ENCODE results near the gene TNFAIP8L3.
"Not testable (repeated sequence)": the region's sequence is repeated elsewhere in the genome, so short reads cannot be mapped to it uniquely, and the experiment has no call there.

The TNFAIP8L3 gene

GRCh38 chr15:51094606-51095569 lies at the start of gene TNFAIP8L3:
TNFAIP8L3 (minus strand) TSS chr15:51094906; CDS start chr15:51094595, 311 bp downstream.
- no peak for DNase-seq (ENCODE audit: low read depth)

DNA sequence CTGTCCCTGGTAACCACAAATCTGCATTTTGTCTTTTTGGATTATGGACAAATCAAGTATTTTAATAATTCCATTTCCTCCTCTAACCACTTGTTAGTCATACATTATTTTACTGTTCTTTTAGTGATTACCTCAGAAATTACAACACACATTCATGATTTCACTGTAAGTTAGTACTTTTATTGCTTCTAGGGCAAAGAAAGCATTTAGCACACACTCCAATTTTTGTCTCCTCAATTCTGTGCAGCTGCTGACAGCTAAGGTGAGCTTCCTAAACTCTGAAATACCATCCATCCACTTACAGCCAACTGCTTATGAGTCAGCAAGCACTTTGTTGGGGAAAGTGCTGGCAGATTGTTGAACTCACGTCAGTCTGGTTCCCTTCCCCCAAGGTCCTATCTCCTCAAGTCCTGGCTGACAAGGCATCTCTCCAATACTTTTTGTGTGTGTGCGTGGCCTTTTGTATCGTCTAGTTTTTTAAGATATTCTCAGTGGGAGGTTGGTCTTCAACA lies 49.4 kb upstream of the TNFAIP8L3 start:
- peak; percentile 52 for DNase-seq (ENCODE audit: low read depth)

- not testable (repeated sequence) for DNase-seq (ENCODE audit: low read depth)
These were observed 45.6 kb upstream of the TNFAIP8L3 start for GRCh38 chr15:51140347-51140746.

GRCh38 chr15:51139091-51139490 lies 44.4 kb upstream of the TNFAIP8L3 start:
- DNase-seq (ENCODE audit: low read depth): no peak

GRCh38 chr15:51137880-51138430 lies 43.2 kb upstream of the TNFAIP8L3 start:
- DNase-seq (ENCODE audit: low read depth): no peak

GRCh38 chr15:51137024-51137423 lies 42.3 kb upstream of the TNFAIP8L3 start:
- DNase-seq (ENCODE audit: low read depth): no peak

DNA sequence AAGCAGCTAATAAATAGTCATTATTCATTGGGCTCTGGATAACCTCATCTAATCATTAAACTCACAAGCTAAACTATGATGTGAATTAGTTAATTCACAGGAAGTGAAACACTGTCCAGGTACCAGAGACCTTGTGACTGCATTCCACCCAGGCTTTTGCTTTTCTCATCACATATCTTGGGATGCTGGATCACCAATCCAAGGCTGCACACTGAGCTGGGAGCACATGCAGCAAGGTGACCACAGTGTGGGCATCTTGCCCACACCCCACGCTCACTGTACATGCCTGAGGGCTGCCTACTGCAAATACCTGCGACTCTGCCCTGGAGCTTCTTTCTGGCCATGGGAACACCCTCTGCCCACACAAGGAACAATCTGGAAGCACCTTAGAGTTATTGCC lies 40.6 kb upstream of the TNFAIP8L3 start:
- no peak for DNase-seq (ENCODE audit: low read depth)

- DNase-seq (ENCODE audit: low read depth): no peak
These were observed 39.9 kb upstream of the TNFAIP8L3 start for GRCh38 chr15:51134416-51135199.

DNA sequence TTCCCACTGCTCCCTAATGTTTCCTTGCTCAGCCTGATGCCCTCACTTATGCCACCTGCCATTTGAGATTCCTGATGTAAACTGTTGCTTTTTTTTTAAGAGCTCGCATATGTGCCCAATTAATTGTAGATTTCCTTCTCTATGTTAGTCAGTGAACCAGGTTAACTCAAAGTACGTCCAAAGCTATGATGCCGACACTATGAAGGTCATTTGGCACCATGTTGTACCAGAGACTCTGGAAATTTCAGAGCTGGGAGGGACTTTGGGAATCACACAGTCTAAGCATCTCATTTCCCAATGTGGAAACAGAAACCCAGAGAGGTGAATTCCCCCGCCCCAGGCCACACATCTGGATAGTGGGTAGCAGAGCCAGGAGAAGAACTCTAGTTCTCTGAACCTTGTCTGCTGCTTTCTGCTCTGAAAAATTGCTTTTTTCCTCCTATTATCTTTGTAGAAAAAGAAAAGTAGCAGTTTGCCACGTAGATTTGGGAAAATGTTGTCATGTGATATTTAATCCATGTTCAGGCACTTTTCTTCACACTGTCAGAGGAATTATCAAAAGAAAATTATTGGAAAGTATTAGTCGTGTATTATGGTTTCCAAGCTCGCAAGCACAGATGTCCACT lies 38.5 kb upstream of the TNFAIP8L3 start:
- DNase-seq (ENCODE audit: low read depth): no peak

- DNase-seq (ENCODE audit: low read depth): peak; percentile 86
These were observed 37.9 kb upstream of the TNFAIP8L3 start for GRCh38 chr15:51132384-51133139.

DNA sequence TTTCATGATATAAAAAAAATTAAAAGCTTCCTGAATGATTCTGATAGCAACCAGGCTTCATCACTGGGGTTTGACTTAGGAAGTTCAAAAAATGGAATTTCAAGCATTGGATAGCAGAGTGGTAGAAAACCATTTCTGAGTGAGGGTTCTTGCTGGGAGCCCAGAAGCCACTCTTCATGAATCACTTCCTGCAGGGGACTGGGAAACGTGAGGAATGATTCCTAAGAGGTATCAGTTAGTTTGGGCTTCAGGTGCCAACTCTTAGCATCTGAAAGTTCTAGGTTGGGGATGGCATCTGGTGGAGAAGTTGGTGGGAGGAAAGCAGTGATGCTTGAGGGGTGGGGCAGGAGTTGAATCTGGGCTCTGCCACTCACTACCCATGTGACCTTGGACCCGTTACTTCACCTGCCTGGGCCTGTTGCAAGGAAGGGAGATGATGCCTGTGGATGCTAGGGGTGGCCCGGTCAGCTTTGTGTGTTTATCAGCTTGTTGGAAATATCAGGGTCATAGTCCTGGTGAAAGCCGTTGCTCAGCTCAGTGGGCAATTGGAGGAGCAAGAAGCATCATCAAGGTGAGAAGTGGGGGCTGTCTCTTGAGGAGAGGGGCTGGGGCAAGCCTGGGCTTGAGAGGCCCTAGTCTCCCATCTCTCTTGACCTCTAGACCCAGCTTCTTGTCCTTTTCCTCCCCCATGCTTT lies 37.0 kb upstream of the TNFAIP8L3 start:
- DNase-seq (ENCODE audit: low read depth): no peak

DNA sequence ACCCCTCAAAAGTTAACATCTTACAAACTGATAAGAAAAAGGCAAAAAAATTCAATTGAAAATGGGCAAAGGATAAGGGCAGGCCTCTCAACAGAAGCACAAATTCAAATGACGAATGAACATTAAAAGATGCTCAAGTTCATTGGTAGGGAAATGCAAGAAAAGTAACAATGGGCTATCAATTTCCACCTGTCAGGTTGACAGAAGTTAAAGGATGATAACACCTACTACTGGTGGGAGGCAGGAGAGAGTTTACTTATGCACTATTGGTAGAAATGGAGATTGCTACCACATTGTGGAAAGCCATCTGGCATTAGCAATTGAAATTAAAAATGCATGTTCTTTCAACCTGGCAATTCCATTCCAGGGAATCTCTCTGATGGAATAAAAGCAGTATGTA lies 35.6 kb upstream of the TNFAIP8L3 start:
- DNase-seq (ENCODE audit: low read depth): no peak

DNA sequence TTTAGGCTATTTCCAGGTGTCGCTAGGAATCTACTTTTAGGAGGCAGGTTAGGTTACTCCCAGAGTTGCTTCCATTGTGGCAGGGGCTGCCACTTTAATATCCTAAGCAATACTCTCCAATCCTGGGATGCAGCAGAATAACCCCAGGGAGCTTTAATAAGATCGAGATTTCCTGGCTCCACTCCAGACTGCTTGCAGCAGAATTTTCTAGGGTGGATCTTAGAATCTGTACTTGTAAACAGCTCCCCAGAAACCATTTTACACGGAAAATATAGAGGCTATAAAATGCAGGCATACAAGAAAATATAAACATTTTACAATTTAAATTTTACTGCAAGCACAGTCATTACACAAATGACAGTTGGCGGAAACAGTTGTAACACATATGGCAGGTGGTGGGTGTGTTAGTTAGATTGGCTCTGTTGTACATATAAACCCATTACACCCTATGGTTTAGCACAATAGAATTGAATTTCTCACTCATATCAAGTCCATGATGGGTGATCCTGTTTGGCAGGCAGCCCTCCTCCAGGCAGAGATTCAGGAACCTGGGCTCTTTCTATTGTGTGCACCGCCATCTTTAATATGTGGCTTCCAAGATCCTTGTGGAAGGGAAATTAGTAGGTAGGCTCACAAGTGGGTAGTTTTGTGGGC lies 35.0 kb upstream of the TNFAIP8L3 start:
- no peak for DNase-seq (ENCODE audit: low read depth)

DNA sequence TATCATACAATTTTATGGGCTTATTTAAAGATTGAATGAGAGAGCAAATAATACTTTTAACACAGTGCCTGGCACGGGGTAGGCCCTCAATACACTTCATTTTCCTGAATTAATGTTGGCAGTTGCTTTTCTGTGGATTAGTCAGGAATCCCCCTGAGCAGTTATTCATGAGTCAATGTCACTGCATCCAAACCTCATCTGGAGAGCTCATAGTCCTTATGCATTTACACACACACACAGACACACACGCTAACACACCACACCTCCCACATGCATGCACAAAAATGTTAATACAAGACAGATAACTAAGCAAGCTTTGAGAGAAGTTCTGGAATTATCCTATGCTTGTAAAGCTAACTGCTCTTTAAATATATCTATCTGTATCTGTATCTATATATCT lies 34.0 kb upstream of the TNFAIP8L3 start:
- DNase-seq (ENCODE audit: low read depth): no peak

DNA sequence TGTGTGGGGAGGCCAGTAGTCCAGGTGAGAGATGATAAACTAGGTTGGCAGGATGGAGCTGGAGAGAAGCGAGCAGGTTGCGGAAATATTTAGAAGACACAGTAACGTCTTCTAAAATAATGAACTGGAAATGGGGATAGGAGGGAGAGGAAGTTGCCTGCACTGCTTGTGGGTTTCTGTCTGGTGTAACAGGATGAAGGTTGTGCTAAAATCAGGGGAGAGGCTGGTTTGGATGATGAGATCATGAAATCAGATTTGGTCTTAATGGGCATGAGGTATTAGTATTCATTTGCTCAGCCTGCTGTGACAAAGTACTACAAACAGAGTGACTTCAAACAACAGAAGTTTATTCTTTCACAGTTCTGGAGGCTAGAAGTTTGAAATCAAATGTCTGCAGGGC lies 32.1 kb upstream of the TNFAIP8L3 start:
- no peak for DNase-seq (ENCODE audit: low read depth)

DNA sequence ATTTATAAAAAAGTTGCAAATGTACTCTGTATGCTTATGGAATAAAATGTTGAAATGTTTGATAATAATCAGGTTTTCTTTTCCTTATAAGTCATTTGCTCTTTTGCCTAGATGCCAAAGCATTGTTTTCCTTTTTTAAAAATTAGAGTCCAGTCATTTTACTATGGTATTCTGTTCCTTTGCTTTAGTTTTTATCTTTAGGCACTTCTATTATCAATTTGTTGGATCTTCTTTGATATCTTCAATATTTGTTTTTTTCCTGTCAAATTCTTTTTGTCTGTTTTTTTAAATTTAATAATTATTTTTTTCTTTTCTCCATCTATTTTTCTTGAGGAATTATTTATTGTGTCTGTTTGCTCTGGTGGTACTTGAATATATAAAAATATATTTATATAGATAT lies 28.3 kb upstream of the TNFAIP8L3 start:
- DNase-seq (ENCODE audit: low read depth): not testable (repeated sequence)

DNA sequence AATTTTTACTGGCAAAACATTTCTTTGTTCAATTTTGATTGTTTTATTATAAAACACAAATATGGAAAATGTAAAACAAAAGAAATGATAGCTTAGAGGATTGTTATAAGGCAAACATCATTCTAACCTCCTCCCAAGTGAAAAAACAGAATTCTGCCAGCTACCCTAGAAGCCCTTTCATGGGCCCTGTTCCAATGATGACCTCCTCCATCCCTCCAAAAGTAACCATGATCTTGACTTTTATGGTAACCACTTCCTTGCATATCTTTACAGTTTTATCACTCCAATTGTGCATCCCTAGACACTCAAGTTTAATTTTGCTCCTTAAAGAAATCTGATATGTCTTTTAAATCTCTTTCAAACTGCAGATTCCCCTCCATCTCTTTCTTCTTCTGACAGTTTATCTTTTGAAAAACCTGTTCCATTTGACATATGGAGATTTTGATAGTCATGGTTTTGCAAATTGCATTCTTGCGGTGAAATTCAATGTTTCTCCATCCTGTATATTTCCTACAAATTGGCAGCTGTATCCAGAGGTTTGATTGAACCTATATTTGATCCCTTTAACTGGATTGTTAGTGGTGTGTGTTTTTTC lies 27.0 kb upstream of the TNFAIP8L3 start:
- DNase-seq (ENCODE audit: low read depth): no peak

GRCh38 chr15:51121118-51121517 lies 26.4 kb upstream of the TNFAIP8L3 start:
- peak; percentile 91 for DNase-seq (ENCODE audit: low read depth)

DNA sequence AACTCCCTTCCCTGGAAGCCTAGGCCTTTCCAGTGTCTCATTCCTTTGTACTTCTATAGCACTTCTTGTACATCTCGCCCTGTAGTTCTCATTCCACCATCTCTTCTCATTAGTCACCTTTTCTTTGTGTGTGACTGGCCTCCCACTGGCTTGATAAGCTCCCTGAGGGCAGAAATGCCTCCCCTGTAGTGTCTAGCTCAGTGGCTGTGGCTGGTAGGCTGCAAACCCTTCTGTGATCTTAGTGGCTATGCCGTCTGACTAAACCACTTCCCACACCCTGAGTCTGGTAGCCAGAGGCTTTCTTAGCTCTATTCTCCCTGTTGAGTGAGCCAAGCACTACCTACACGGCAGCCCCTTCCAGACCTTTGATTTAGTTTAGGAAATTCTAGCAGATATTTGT lies 24.4 kb upstream of the TNFAIP8L3 start:
- no peak for DNase-seq (ENCODE audit: low read depth)

DNA sequence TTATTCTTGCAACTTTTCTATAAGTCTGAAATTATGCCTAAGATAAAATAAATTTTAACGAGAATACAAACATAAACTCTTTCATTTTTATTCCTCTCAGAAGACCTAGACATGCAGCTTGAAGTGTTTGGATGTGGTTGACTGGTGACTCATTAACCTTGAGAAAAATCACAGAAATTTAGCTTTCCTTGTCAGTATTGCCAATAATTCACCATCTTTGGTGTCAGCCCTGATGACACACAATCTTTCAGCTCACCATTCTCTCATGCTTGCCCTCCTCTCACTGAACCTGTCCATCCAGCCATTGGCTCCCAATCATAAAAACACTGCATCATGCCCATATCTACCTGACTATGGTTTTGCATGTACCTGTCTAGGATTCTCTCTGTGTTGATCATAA lies 22.6 kb upstream of the TNFAIP8L3 start:
- DNase-seq (ENCODE audit: low read depth): no peak

All from HS-5 (cell line).